Activated naive CD8-positive, alpha-beta T cell treated with anti-CD3 and anti-CD28 coated beads, Interleukin-2, amount 50 U/mL, for 24 hours (primary cell): Measurements from ENCODE around the gene PTEN.
"Not testable (repeated sequence)": the region's sequence is repeated elsewhere in the genome, so short reads cannot be mapped to it uniquely, and the experiment has no call there.

Experiments used
- ATAC-seq: fragments of 150-1000 bp; cut with Tn5 transposase; one replicate; pipeline ENCODE4 v1.10.0; 2021
- DNase-seq: peaks from one replicate; pipeline ENCODE4 v3.0.0; 2021
- H3K27ac Mint-ChIP-seq: one replicate; pipeline ENCODE4 v1.8.0; 2021; ENCODE audit warnings: mild to moderate bottlenecking, mixed read lengths
- H3K27me3 Mint-ChIP-seq: one replicate; pipeline ENCODE4 v1.8.0; 2021; ENCODE audit warnings: mixed read lengths
- H3K36me3 Mint-ChIP-seq: one replicate; pipeline ENCODE4 v1.8.0; 2021; ENCODE audit warnings: low read depth, mixed read lengths
- H3K4me1 Mint-ChIP-seq: one replicate; pipeline ENCODE4 v1.8.0; 2021; ENCODE audit warnings: mixed read lengths
- H3K4me3 Mint-ChIP-seq: one replicate; pipeline ENCODE4 v1.8.0; 2021; ENCODE audit warnings: mild to moderate bottlenecking, moderate library complexity, mixed read lengths
- H3K9me3 Mint-ChIP-seq: one replicate; pipeline ENCODE4 v1.8.0; 2021; ENCODE audit warnings: mixed read lengths

Gene PTEN

GRCh38 chr10:87863053-87863943, at the start of gene PTEN, which contains the start of gene KLLN:
PTEN (plus strand) TSS chr10:87863625; CDS start chr10:87864470, 845 bp downstream.
KLLN (minus strand) TSS chr10:87863533; CDS start chr10:87862487, 1,046 bp downstream.
- Mint-ChIP-seq H3K9me3 (no peaks in the 10 kb centered on the region), H3K4me3 (peak within 1 kb of the TSS; percentile 95), H3K27me3 (no peaks in the 10 kb centered on the region), H3K36me3 (peaks cover 10% of the 10 kb centered on the region), H3K27ac (peak within 1 kb of the TSS; percentile 96), H3K4me1 (peaks cover 46% of the 10 kb centered on the region)
- DNase-seq (peak; percentile 86), ATAC-seq (peak; percentile 68)

- Mint-ChIP-seq H3K27me3 (no peaks in the 10 kb centered on the region), H3K4me1 (peaks cover 42% of the 10 kb centered on the region), H3K27ac (peak overlapping the region; percentile 97), H3K36me3 (peaks cover 28% of the 10 kb centered on the region), H3K9me3 (no peaks in the 10 kb centered on the region), H3K4me3 (peak overlapping the region; percentile 96)
- DNase-seq, result no peak
- no peak for ATAC-seq
Measured at GRCh38 chr10:87816163-87816897, 47.1 kb upstream of the PTEN start.

- ATAC-seq, result no peak
- H3K27me3 Mint-ChIP-seq, result no peaks in the 10 kb centered on the region
Measured at GRCh38 chr10:87816898-87817608, 46.4 kb upstream of the PTEN start.

GRCh38 chr10:87817609-87818504, 45.6 kb upstream of the PTEN start, which contains the start of gene ATAD1:
ATAD1 (minus strand) TSS chr10:87818226; CDS start chr10:87814599, 3,627 bp downstream.
- Mint-ChIP-seq H3K27ac (peak within 1 kb of the TSS; percentile 97), H3K36me3 (peaks cover 16% of the 10 kb centered on the region), H3K27me3 (no peaks in the 10 kb centered on the region), H3K4me3 (peak within 1 kb of the TSS; percentile 96), H3K9me3 (no peaks in the 10 kb centered on the region), H3K4me1 (peaks cover 39% of the 10 kb centered on the region)
- ATAC-seq (peak; percentile 92), DNase-seq (peak; percentile 86)

More at GRCh38 chr10:87816898-87817608, 46.4 kb upstream of the PTEN start:
- peaks cover 21% of the 10 kb centered on the region for H3K36me3 Mint-ChIP-seq
- no peaks in the 10 kb centered on the region for H3K9me3 Mint-ChIP-seq
- DNase-seq, result no peak
- peak overlapping the region; percentile 96 for H3K4me3 Mint-ChIP-seq
- peaks cover 39% of the 10 kb centered on the region for H3K4me1 Mint-ChIP-seq
- H3K27ac Mint-ChIP-seq, result peak overlapping the region; percentile 97

GRCh38 chr10:87818505-87819288, 44.7 kb upstream of the PTEN start:
- Mint-ChIP-seq H3K27me3 (no peaks in the 10 kb centered on the region), H3K4me3 (peak overlapping the region; percentile 96), H3K36me3 (peaks cover 16% of the 10 kb centered on the region), H3K27ac (peak overlapping the region; percentile 97), H3K9me3 (no peaks in the 10 kb centered on the region), H3K4me1 (peaks cover 36% of the 10 kb centered on the region)
- ATAC-seq, result peak; percentile 71
- DNase-seq, result peak; percentile 69

GRCh38 chr10:87819289-87819585, 44.2 kb upstream of the PTEN start:
- Mint-ChIP-seq H3K27me3 (no peaks in the 10 kb centered on the region), H3K4me3 (peak overlapping the region; percentile 26), H3K27ac (no peak overlapping the region), H3K36me3 (peaks cover 13% of the 10 kb centered on the region), H3K9me3 (no peaks in the 10 kb centered on the region), H3K4me1 (peaks cover 34% of the 10 kb centered on the region)
- DNase-seq, result no peak
- no peak for ATAC-seq

GRCh38 chr10:87826653-87827052, 36.8 kb upstream of the PTEN start:
- no peaks in the 10 kb centered on the region for H3K27me3 Mint-ChIP-seq
- H3K9me3 Mint-ChIP-seq, result no peaks in the 10 kb centered on the region
- DNase-seq (no peak), ATAC-seq (no peak)
- H3K4me1 Mint-ChIP-seq, result peaks cover 32% of the 10 kb centered on the region
- H3K36me3 Mint-ChIP-seq, result no peaks in the 10 kb centered on the region
- no peak overlapping the region for H3K4me3 Mint-ChIP-seq
- H3K27ac Mint-ChIP-seq, result no peak overlapping the region

GRCh38 chr10:87827681-87828080, 35.7 kb upstream of the PTEN start:
- DNase-seq (no peak), ATAC-seq (no peak)
- H3K4me1 Mint-ChIP-seq, result peaks cover 32% of the 10 kb centered on the region
- no peaks in the 10 kb centered on the region for H3K9me3 Mint-ChIP-seq
- no peak overlapping the region for H3K27ac Mint-ChIP-seq
- H3K4me3 Mint-ChIP-seq, result no peak overlapping the region
- no peaks in the 10 kb centered on the region for H3K36me3 Mint-ChIP-seq
- H3K27me3 Mint-ChIP-seq, result no peaks in the 10 kb centered on the region

GRCh38 chr10:87829051-87829450, 34.4 kb upstream of the PTEN start:
- not testable (repeated sequence) for H3K36me3 Mint-ChIP-seq, H3K27ac Mint-ChIP-seq, H3K4me3 Mint-ChIP-seq, H3K9me3 Mint-ChIP-seq, H3K27me3 Mint-ChIP-seq, ATAC-seq, DNase-seq
- H3K4me1 Mint-ChIP-seq, result peaks cover 36% of the 10 kb centered on the region

- Mint-ChIP-seq H3K4me1 (peaks cover 36% of the 10 kb centered on the region), H3K27me3 (no peaks in the 10 kb centered on the region), H3K36me3 (no peaks in the 10 kb centered on the region), H3K9me3 (no peaks in the 10 kb centered on the region), H3K27ac (no peak overlapping the region), H3K4me3 (no peak overlapping the region)
- DNase-seq (no peak), ATAC-seq (peak; percentile 92)
Measured at GRCh38 chr10:87829986-87830729, 33.3 kb upstream of the PTEN start.

- ATAC-seq (no peak), DNase-seq (no peak)
- Mint-ChIP-seq H3K9me3 (peaks cover 6% of the 10 kb centered on the region), H3K27ac (no peak overlapping the region), H3K4me1 (peaks cover 6% of the 10 kb centered on the region), H3K4me3 (no peak overlapping the region), H3K36me3 (peaks cover 1% of the 10 kb centered on the region), H3K27me3 (no peaks in the 10 kb centered on the region)
Measured at GRCh38 chr10:87836098-87836497, 27.3 kb upstream of the PTEN start.

GRCh38 chr10:87837445-87837844, 26.0 kb upstream of the PTEN start:
- H3K4me1 Mint-ChIP-seq, result peaks cover 4% of the 10 kb centered on the region
- no peak overlapping the region for H3K27ac Mint-ChIP-seq
- DNase-seq (no peak), ATAC-seq (no peak)
- peaks cover 6% of the 10 kb centered on the region for H3K9me3 Mint-ChIP-seq
- H3K27me3 Mint-ChIP-seq, result no peaks in the 10 kb centered on the region
- H3K4me3 Mint-ChIP-seq, result no peak overlapping the region
- peaks cover 1% of the 10 kb centered on the region for H3K36me3 Mint-ChIP-seq
